GM23248 (cell line): ENCODE measurements around the gene TMEM179B.
"Not testable (repeated sequence)": the region's sequence is repeated elsewhere in the genome, so short reads cannot be mapped to it uniquely, and the experiment has no call there.

Experiments used
- EZH2 ChIP-seq: fragments of 200-600 bp; sonication (generic); IDR thresholded peaks from 2 replicates; pipeline ENCODE4 v1.6.1; 2018; ENCODE audit warnings: antibody characterized with exemption, mild to moderate bottlenecking; ENCODE audit not compliant: insufficient read depth, poor library complexity, severe bottlenecking
- EZH2phosphoT487 ChIP-seq: fragments of 200-600 bp; sonication (generic); IDR thresholded peaks from 2 replicates; pipeline ENCODE4 v1.6.1; 2018; ENCODE audit warnings: antibody characterized with exemption, moderate library complexity, mild to moderate bottlenecking, low read depth; ENCODE audit not compliant: insufficient read depth

DNA sequence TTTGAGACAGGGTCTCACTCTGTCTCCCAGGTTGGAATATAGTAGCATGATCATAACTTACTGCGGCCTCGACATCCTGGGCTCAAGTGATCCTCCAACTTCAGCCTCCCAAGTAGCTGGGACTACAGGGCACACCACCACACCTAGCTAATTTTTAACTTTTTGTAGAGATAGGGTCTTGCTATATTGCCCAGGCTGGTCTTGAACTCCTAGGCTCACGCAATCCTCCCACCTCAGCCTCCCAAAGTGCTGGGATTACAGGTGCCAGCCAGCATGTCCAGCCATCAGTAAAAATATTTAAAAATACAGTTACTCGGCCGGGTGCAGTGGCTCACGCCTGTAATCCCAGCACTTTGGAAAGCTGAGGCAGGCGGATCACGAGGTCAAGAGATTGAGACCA is 40.9 kb downstream of the TMEM179B start:
- not testable (repeated sequence) for TF ChIP-seq EZH2, EZH2phosphoT487
